Smooth muscle cell (in vitro differentiated cells): ENCODE data around the gene CYTH2. TPM values are rescaled to one million over a fixed set of nuclear protein-coding genes. Genes with fewer than 3 reads are reported as not detected.

Experiments
- DNase-seq: peaks from one replicate; lab custom pipeline; 2025; ENCODE audit not compliant: unreplicated experiment; lab: John Stamatoyannopoulos, UW
- H2AFZ ChIP-seq: fragments of 200-600 bp; sonication (generic); 2 replicates; pipeline ENCODE4 v1.6.0; 2016; ENCODE audit warnings: antibody characterized with exemption, low read depth, mild to moderate bottlenecking
- H3F3A ChIP-seq: fragments of 200-600 bp; sonication (generic); 2 replicates; pipeline ENCODE4 v1.6.0; 2017; ENCODE audit warnings: antibody characterized with exemption, low read depth
- H3K27ac ChIP-seq: fragments of 200-600 bp; sonication (generic); 2 replicates; pipeline ENCODE4 v1.5.1; 2016; ENCODE audit warnings: low read depth, mild to moderate bottlenecking
- H3K27me3 ChIP-seq: fragments of 200-600 bp; sonication (generic); 2 replicates; pipeline ENCODE4 v1.6.1; 2016; ENCODE audit warnings: low read depth, mild to moderate bottlenecking
- H3K36me3 ChIP-seq: fragments of 200-600 bp; sonication (generic); 2 replicates; pipeline ENCODE4 v1.5.1; 2016; ENCODE audit warnings: low read depth
- H3K4me1 ChIP-seq: fragments of 200-600 bp; sonication (generic); 2 replicates; pipeline ENCODE4 v1.5.1; 2016; ENCODE audit warnings: low read depth
- H3K4me2 ChIP-seq: fragments of 200-600 bp; sonication (generic); 2 replicates; pipeline ENCODE4 v1.6.0; 2016; ENCODE audit warnings: mild to moderate bottlenecking
- H3K4me3 ChIP-seq: fragments of 200-600 bp; sonication (generic); 2 replicates; pipeline ENCODE4 v1.5.1; 2016; ENCODE audit warnings: mild to moderate bottlenecking
- H3K79me2 ChIP-seq: fragments of 200-600 bp; sonication (generic); 2 replicates; pipeline ENCODE4 v1.6.0; 2016; ENCODE audit warnings: low read depth, mild to moderate bottlenecking
- H3K9ac ChIP-seq: fragments of 200-600 bp; sonication (generic); 2 replicates; pipeline ENCODE4 v1.6.0; 2016; ENCODE audit warnings: low read depth
- H3K9me3 ChIP-seq: fragments of 200-600 bp; sonication (generic); replicated peaks from 2 replicates; pipeline ENCODE4 v1.5.1; 2016; ENCODE audit warnings: low read depth
- H4K20me1 ChIP-seq: fragments of 200-600 bp; sonication (generic); 2 replicates; pipeline ENCODE4 v1.6.0; 2016; ENCODE audit warnings: low read depth
- WGBS: methylation state at CpG from one replicate; pipeline ENCODE4 v1.1.7; 2016; ENCODE audit warnings: low lambda C conversion rate; 5-methylcytosine and 5-hydroxymethylcytosine counted together
- polyA plus RNA-seq: library from polyadenylated mRNA; unstranded; fragments of >200 nt; fragmentation: Nextera tagmentation; extraction: Ambion mirVana; gene quantifications from 2 replicates; pipeline ENCODE4 v1.2.1, GENCODE V29; 2016
- total RNA-seq: library from RNA; depleted of rRNA; stranded (reverse); fragments of >200 nt; gene quantifications from 2 replicates; pipeline ENCODE4 v1.2.3, GENCODE V29; 2014
- TF ChIP-seq, protein P1 (sequence below): fragments of 200-600 bp; sonication (generic); IDR thresholded peaks from 2 replicates; pipeline ENCODE4 v1.5.1; 2017; ENCODE audit warnings: borderline replicate concordance, mild to moderate bottlenecking, antibody characterized with exemption; ENCODE audit not compliant: insufficient read depth, poor library complexity, severe bottlenecking

CYTH2 gene
- total and polyA plus RNA-seq, 2 experiments from 2014 or later = 49.7 to 62.1 TPM

DNA sequence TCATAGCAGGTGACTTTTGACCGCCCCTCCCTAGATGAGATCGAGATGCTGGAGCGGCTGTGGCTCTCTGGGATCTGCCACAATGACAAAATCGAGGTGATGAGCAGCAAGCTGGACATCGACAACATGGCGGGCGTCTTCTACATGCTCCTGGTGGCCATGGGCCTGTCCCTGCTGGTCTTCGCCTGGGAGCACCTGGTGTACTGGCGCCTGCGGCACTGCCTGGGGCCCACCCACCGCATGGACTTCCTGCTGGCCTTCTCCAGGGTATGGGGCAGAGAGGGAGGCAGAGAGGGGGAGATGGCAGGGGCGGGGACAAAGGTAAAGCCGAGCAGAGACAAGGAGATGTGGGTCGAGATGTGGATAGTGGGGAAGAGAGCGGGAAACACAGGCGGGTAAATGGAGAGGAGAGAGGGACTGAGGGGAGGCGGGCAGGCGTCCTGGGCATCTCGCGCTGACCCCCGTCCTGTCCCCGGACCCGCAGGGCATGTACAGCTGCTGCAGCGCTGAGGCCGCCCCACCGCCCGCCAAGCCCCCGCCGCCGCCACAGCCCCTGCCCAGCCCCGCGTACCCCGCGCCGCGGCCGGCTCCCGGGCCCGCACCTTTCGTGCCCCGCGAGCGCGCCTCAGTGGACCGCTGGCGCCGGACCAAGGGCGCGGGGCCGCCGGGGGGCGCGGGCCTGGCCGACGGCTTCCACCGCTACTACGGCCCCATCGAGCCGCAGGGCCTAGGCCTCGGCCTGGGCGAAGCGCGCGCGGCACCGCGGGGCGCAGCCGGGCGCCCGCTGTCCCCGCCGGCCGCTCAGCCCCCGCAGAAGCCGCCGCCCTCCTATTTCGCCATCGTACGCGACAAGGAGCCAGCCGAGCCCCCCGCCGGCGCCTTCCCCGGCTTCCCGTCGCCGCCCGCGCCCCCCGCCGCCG is 26.8 kb upstream of the CYTH2 start:
- H3K36me3 ChIP-seq = no peaks in the 10 kb centered on the region
- H3K79me2 ChIP-seq = peaks cover 12% of the 10 kb centered on the region
- H3K9me3 ChIP-seq = no peaks in the 10 kb centered on the region
- H3K9ac ChIP-seq = no peak overlapping the region
- WGBS = 93% methylated on average over 21 of the region's 94 CpGs
- no peak for DNase-seq
- H3K4me3 ChIP-seq = no peak overlapping the region
- TF ChIP-seq, protein P1, sequence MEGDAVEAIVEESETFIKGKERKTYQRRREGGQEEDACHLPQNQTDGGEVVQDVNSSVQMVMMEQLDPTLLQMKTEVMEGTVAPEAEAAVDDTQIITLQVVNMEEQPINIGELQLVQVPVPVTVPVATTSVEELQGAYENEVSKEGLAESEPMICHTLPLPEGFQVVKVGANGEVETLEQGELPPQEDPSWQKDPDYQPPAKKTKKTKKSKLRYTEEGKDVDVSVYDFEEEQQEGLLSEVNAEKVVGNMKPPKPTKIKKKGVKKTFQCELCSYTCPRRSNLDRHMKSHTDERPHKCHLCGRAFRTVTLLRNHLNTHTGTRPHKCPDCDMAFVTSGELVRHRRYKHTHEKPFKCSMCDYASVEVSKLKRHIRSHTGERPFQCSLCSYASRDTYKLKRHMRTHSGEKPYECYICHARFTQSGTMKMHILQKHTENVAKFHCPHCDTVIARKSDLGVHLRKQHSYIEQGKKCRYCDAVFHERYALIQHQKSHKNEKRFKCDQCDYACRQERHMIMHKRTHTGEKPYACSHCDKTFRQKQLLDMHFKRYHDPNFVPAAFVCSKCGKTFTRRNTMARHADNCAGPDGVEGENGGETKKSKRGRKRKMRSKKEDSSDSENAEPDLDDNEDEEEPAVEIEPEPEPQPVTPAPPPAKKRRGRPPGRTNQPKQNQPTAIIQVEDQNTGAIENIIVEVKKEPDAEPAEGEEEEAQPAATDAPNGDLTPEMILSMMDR = no peak
- H3K27me3 ChIP-seq = no peaks in the 10 kb centered on the region
- H4K20me1 ChIP-seq = no peaks in the 10 kb centered on the region
- H3K27ac ChIP-seq = no peak overlapping the region
- H3F3A ChIP-seq = peaks cover 5% of the 10 kb centered on the region
- no peak overlapping the region for H2AFZ ChIP-seq
- H3K4me2 ChIP-seq = no peak overlapping the region
- H3K4me1 ChIP-seq = peaks cover 13% of the 10 kb centered on the region

DNA sequence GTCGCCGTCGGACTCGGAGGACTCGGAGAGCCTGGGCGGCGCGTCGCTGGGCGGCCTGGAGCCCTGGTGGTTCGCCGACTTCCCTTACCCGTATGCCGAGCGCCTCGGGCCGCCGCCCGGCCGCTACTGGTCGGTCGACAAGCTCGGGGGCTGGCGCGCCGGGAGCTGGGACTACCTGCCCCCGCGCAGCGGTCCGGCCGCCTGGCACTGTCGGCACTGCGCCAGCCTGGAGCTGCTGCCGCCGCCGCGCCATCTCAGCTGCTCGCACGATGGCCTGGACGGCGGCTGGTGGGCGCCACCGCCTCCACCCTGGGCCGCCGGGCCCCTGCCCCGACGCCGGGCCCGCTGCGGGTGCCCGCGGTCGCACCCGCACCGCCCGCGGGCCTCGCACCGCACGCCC is 25.9 kb upstream of the CYTH2 start:
- Histone ChIP-seq H4K20me1 (no peaks in the 10 kb centered on the region), H3K27ac (no peak overlapping the region), H2AFZ (no peak overlapping the region), H3K9me3 (no peaks in the 10 kb centered on the region), H3K4me1 (peaks cover 13% of the 10 kb centered on the region), H3K36me3 (no peaks in the 10 kb centered on the region), H3K4me3 (no peak overlapping the region), H3F3A (peaks cover 5% of the 10 kb centered on the region), H3K79me2 (peaks cover 16% of the 10 kb centered on the region), H3K9ac (no peak overlapping the region), H3K27me3 (no peaks in the 10 kb centered on the region), H3K4me2 (no peak overlapping the region)
- TF ChIP-seq, protein P1 = no peak
- 36% methylated on average over 18 of the region's 60 CpGs for WGBS
- DNase-seq = no peak

DNA sequence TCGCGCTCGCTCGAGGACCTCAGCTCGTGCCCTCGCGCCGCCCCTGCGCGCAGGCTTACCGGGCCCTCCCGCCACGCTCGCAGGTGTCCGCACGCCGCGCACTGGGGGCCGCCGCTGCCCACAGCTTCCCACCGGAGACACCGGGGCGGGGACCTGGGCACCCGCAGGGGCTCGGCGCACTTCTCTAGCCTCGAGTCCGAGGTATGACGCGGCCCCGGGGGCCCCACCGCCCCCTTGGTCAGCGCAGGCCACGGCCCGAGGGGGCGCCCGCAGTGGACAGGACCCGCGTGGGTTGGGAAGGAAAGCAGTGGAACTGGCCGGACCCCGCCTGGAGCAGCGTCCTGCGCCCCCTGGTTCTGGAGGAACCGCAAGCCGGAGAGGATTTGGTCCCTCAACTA is 25.4 kb upstream of the CYTH2 start:
- no peak for DNase-seq
- H3F3A ChIP-seq = peaks cover 5% of the 10 kb centered on the region
- H3K27me3 ChIP-seq = no peaks in the 10 kb centered on the region
- WGBS = 72% methylated on average over 38 of the region's 45 CpGs
- TF ChIP-seq, protein P1 = no peak
- no peak overlapping the region for H3K27ac ChIP-seq
- H3K9me3 ChIP-seq = no peaks in the 10 kb centered on the region
- H3K36me3 ChIP-seq = no peaks in the 10 kb centered on the region
- peaks cover 13% of the 10 kb centered on the region for H3K4me1 ChIP-seq
- H3K4me3 ChIP-seq = no peak overlapping the region
- H3K79me2 ChIP-seq = peaks cover 21% of the 10 kb centered on the region
- H4K20me1 ChIP-seq = no peaks in the 10 kb centered on the region
- H3K9ac ChIP-seq = no peak overlapping the region
- H2AFZ ChIP-seq = no peak overlapping the region
- peak overlapping the region; percentile 96 for H3K4me2 ChIP-seq
